Peyer's patch (tissue), 4 donors: ENCODE data around the gene CCDC122.

Experiments
- CTCF ChIP-seq, 6 experiments: fragments of 450-650 bp in 4 of 6; fragments of 200-600 bp in 2 of 6; sonication (generic) in 1 of 6; IDR thresholded peaks; one replicate each; pipeline ENCODE4 v1.5.1; 2017 to 2019; ENCODE audit warnings: antibody characterized with exemption in 6 of 6, mild to moderate bottlenecking in 3 of 6, moderate library complexity in 1 of 6
- POLR2A ChIP-seq, 2 donors: fragments of 450-650 bp; IDR thresholded peaks; one replicate each; pipeline ENCODE4 v1.5.1; 2017; ENCODE audit warnings: antibody characterized with exemption in 2 of 2, mild to moderate bottlenecking in 2 of 2, moderate library complexity in 2 of 2

- no peak for TF ChIP-seq CTCF (IDR thresholded peaks at IDR 0.05)
- TF ChIP-seq POLR2A (IDR thresholded peaks at IDR 0.05) = no peak
These were observed 4.1 kb upstream of the CCDC122 start for GRCh38 chr13:43883631-43884030.
